ENCODE data around the gene AP1S3. TPM values are rescaled to one million over a fixed set of nuclear protein-coding genes. Genes with fewer than 3 reads are reported as not detected.

AP1S3 gene
- total and polyA plus RNA-seq, 2 donors (not counting 3 experiments of a cell fraction or from before 2014, with no cell fraction given) = 0.69 to 3.8 TPM

DNA sequence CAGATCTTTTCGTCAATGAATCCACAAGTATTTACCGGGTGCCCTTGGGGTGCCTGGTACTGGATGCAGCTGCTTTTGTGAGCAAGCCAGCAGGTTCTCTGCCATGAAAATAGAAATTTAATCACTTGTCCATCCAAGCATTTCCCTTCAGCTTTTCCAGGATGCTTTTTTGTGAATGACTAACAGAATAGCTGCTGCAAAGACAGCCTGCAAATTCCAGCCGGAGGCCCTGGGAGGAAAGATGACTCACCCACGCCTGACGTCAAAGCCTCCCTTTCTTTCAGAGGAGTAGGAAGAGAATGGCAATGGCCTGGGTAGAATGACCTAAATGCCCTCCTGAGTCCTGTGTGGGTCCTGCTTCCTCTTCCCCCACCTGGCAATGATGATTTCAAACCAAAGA is 111.9 kb downstream of the AP1S3 start:
- peak overlapping the region; percentile 78 for H3K9ac ChIP-seq (replicated peaks; ENCODE audit: extremely low read depth, insufficient read depth, low read length)
- no TSS peak for BruUV-seq (replicated peaks)
- H3K4me3 ChIP-seq (replicated peaks in 1 of 3; ENCODE audit: insufficient read depth in 1 of 3, low read depth in 1 of 3, low read length in 3 of 3) = peak overlapping the region in 1 of 3 experiments; percentile 33
- DNase-seq (ENCODE audit: low read depth, low spot score) (peak; percentile 98), FAIRE-seq (peak; percentile 95)
- H3K9me1 ChIP-seq (replicated peaks; ENCODE audit: control insufficient read depth, extremely low read depth, insufficient read depth, low read length) = no peaks in the 10 kb centered on the region
- no peaks in the 10 kb centered on the region for H3K27me3 ChIP-seq (ENCODE audit: control insufficient read depth in 2 of 2, insufficient read depth in 2 of 2, low read length in 2 of 2)
- ChIA-PET CTCF (interaction anchor here (0.7 to 5.4 kb wide), 10 partner anchors 9 to 72 kb away, joined by 3 to 61 read pairs (median 4); no protein-coding TSS in a partner anchor), POLR2A (interaction anchor here (0.7 kb wide), 1 partner anchor 250 kb away, joined by 3 read pairs; no protein-coding TSS in a partner anchor)
- intact Hi-C loops (cut with micrococcal nuclease) = loop anchor here (1.0 to 10.0 kb wide), 10 partner anchors 26 to 417 kb away; partner anchors contain the start of gene MRPL44
- peak overlapping the region; percentile 91 for H3K27ac ChIP-seq (ENCODE audit: insufficient read depth, low read depth, low read length)
- peaks cover 30% of the 10 kb centered on the region for H3K4me1 ChIP-seq (ENCODE audit: control insufficient read depth, extremely low read depth, insufficient read depth, low read length)
- no peaks in the 10 kb centered on the region for H3K36me3 ChIP-seq (ENCODE audit: control insufficient read depth in 2 of 2, extremely low read depth in 1 of 2, insufficient read depth in 2 of 2, low read length in 2 of 2)
- H3K79me2 ChIP-seq (ENCODE audit: control insufficient read depth, insufficient read depth, low read length) = no peaks in the 10 kb centered on the region
- H4K20me1 ChIP-seq (replicated peaks; ENCODE audit: control insufficient read depth, extremely low read depth, insufficient read depth, low read length) = no peaks in the 10 kb centered on the region
- TF ChIP-seq JUN (IDR thresholded peaks at IDR 0.05; ENCODE audit: borderline replicate concordance, insufficient read depth, insufficient read length, low read depth) (peak; percentile 99), POLR2AphosphoS5 (IDR thresholded peaks at IDR 0.05; ENCODE audit: insufficient read depth, low read depth, low read length) (peak; percentile 79), MYC (IDR thresholded peaks at IDR 0.05; ENCODE audit: low read depth, low read length) (no peak), EZH2 (IDR thresholded peaks at IDR 0.05; ENCODE audit: borderline replicate concordance, low read depth, low read length, severe bottlenecking) (no peak), POLR2A (IDR thresholded peaks at IDR 0.05; ENCODE audit: low read depth, low read length) (no peak), FOS (IDR thresholded peaks at IDR 0.05; ENCODE audit: borderline replicate concordance, insufficient read depth, low read length) (peak; percentile 99), GATA2 (IDR thresholded peaks at IDR 0.05; ENCODE audit: insufficient read depth, insufficient read length, low read depth, low read length) (peak; percentile 47)
- TF ChIP-seq, protein P1, sequence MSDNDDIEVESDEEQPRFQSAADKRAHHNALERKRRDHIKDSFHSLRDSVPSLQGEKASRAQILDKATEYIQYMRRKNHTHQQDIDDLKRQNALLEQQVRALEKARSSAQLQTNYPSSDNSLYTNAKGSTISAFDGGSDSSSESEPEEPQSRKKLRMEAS (IDR thresholded peaks at IDR 0.05; ENCODE audit: insufficient read depth, insufficient read length) = no peak
- TF ChIP-seq, protein P2, sequence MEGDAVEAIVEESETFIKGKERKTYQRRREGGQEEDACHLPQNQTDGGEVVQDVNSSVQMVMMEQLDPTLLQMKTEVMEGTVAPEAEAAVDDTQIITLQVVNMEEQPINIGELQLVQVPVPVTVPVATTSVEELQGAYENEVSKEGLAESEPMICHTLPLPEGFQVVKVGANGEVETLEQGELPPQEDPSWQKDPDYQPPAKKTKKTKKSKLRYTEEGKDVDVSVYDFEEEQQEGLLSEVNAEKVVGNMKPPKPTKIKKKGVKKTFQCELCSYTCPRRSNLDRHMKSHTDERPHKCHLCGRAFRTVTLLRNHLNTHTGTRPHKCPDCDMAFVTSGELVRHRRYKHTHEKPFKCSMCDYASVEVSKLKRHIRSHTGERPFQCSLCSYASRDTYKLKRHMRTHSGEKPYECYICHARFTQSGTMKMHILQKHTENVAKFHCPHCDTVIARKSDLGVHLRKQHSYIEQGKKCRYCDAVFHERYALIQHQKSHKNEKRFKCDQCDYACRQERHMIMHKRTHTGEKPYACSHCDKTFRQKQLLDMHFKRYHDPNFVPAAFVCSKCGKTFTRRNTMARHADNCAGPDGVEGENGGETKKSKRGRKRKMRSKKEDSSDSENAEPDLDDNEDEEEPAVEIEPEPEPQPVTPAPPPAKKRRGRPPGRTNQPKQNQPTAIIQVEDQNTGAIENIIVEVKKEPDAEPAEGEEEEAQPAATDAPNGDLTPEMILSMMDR (IDR thresholded peaks at IDR 0.05; ENCODE audit: extremely low read depth in 1 of 2, insufficient read depth in 1 of 2, low read depth in 1 of 2, low read length in 2 of 2) = no peak
- dilution Hi-C loops (cut with MboI; ENCODE audit: extremely low pct_ligation_motif_present, low sequenced_read_pairs) = no loop called here
- H2AFZ ChIP-seq (ENCODE audit: low read depth, low read length) = no peak overlapping the region
- H3K9me3 ChIP-seq (replicated peaks; ENCODE audit: control insufficient read depth, insufficient read depth, low read length) = no peaks in the 10 kb centered on the region
- peak overlapping the region; percentile 78 for H3K4me2 ChIP-seq (ENCODE audit: insufficient read depth, low read length)
